Left lobe of liver (tissue), 2 donors: ENCODE results near the gene RARB. TPM values are rescaled to one million over a fixed set of nuclear protein-coding genes. Genes with fewer than 3 reads are reported as not detected.

Source experiments
- ATAC-seq: fragments of 200-7000 bp; cut with Tn5 transposase; one replicate; pipeline ENCODE4 v1.9.1; 2020; ENCODE audit warnings: mild to moderate bottlenecking, moderate library complexity
- DNase-seq: peaks from one replicate; pipeline ENCODE4 v3.0.0-alpha.2; 2020; ENCODE audit warnings: low spot score
- total RNA-seq: library from RNA; stranded (reverse); gene quantifications from one replicate; pipeline ENCODE4 v1.2.1, GENCODE V29; 2021
- donor health status: DM: no; HTN: no; CAD: no; lungs with moderate emphysema.
- donor health status: DM: no; HTN: yes; CAD: no.

Gene RARB
- total RNA-seq, 1 donor from 2014 or later = 2.2 TPM

DNA sequence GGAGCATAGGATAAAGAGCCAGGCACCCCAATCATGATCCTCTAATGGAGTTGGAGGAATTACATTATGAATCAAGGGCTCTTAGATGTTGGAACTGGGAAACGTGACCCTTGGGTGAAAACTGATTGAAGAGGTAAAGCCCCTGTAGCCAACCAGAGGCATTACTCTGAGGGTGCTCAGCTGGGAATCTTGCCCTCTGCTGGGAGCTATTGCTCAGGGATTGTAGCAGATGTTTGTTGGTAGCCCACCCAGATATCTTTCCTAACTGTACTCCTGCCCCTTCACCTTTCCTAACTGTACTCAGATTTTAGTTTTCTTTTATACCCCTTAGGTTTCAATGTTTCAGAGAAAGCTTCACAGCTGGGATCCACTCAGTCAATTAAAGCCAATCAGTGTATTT lies 74.2 kb downstream of the RARB start:
- DNase-seq = no peak

GRCh38 chr3:25503898-25504301 lies 75.8 kb downstream of the RARB start:
- no peak for ATAC-seq
- no peak for DNase-seq

More for the DNA sequence above, 74.2 kb downstream of the RARB start:
- ATAC-seq = no peak

- ATAC-seq = no peak
- no peak for DNase-seq
Observed at GRCh38 chr3:25505581-25505980, 77.5 kb downstream of the RARB start.

GRCh38 chr3:25507811-25508210 lies 79.7 kb downstream of the RARB start:
- ATAC-seq = no peak
- no peak for DNase-seq

DNA sequence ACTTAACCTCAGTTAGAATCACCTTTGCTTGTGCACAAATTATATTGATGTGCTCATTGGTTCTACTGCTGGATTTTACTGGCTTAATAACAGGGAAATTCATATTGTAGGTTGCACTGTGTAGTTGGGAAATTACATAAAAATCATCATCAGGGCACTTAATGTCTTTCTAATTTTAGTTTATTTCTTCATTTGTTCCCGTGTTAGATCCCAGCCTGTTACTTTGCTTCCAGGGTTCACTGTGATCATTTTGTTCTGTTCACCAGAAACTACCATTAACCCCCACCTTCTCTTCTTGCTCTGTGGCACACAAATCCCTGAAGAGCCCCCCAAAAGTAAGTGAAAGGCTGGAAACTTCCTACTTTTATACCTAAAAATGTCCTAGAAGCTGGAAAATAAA lies 80.4 kb downstream of the RARB start:
- no peak for DNase-seq
- ATAC-seq = no peak

DNA sequence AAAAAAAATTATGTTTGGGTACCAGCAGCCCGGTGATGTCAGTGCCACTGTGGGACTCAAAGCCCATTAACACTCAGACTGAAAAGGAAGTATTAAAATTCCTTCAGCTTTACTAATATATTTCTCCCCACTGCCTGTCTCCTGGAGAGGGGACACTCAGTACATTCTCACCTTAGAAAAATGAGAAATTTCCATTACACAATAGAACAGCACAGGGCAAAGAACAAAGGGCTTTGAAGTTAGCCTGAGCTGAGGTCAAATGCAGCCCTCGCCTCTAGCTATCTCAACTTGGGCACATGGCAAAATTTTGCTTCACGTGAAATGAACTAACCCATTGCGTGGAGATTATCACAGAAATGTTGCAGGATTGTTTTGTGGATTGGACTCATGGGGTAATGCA lies 80.8 kb downstream of the RARB start:
- ATAC-seq (no peak), DNase-seq (no peak)

GRCh38 chr3:25510797-25511196 lies 82.7 kb downstream of the RARB start:
- ATAC-seq (no peak), DNase-seq (no peak)

- no peak for ATAC-seq
- no peak for DNase-seq
Observed at GRCh38 chr3:25511972-25512721, 84.1 kb downstream of the RARB start.

GRCh38 chr3:25513642-25514266 lies 85.7 kb downstream of the RARB start:
- no peak for DNase-seq
- no peak for ATAC-seq

DNA sequence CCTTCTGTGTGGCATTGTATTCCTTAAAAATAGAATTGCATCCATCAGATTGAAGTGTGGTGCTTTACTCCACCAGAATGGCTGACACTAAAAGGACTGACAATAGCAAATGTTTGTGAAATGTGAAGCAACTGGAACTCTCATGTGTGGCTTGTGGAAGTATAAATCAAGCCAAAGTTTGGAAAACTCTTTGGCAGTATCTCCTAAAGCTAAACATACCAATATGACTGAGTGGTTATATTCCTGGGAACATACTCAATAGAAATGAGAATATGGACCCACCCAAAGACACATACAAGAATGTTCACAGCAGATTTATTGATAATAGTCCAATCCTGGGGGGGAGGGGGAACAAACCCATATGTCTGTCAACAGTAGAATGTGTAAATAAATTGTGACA lies 87.1 kb downstream of the RARB start:
- DNase-seq (no peak), ATAC-seq (no peak)

DNA sequence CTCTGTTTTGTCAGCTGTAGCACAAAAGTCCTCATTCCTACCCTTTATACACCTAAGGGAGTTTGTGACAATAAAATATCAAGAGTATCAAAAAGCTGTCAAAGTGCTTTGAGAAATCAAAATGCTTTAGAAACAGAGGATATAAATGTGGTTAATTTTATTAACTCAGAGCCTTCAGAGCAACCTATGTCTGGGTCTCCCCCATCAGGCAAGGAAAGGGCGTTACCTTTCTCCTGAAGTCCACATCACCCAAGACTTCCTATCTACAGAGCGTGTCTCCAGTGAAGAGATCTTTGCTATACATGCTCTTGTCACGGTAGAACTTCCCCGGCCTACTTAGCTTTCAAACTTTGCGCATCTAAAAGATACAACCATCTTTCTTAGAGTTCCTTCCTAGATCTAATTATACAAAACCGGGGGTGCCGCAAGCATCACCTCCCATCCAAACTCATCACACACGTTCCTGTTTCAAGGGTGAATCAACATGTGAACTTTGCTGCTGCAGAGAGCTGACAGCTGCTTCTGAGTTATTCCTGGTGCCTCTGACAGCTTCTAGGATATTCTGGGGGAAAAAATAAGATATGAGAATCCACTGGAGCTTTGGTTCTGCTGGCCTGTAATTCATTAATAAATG lies 93.0 kb downstream of the RARB start:
- ATAC-seq = no peak
- DNase-seq = no peak

GRCh38 chr3:25527336-25527735 lies 99.3 kb downstream of the RARB start:
- no peak for DNase-seq
- no peak for ATAC-seq

DNA sequence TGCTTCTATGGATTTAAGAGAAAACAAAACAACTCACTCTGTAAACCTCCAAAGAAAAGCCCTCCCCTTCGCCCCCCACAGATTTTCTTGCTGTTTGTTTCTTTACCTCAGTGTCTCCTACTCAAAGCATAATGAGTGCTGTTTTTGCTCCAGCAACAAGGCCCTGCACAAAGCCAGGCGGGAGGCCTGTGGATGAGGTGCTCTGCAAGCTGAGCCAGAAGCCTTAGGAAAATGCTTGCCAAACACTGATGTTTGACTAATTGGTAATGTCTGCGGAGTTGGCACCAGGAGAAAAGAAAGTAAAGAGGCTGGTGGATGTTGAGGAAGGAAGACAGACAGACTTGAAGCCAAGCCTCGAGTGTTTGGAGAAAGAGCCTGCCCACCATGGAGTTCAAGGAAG lies 99.7 kb downstream of the RARB start:
- ATAC-seq = no peak
- no peak for DNase-seq

DNA sequence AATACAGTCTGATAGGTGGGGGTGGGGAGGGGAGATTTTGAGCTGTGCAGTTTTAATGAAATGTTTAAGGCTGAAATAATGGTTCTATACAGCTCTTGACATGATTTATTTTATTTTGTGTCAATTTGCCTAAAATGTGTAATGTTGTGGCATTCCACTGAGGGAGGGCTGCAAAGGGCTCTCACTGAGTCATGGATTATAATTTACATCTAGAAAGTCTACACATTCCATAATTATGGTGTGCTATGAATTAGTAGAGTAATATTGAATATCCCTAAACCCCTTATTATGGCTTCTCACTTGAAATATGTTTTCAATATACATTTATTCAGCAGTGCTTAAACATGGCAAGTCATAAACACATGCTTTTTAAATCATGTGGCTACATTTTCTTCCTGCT lies 103.9 kb downstream of the RARB start:
- no peak for ATAC-seq
- no peak for DNase-seq

GRCh38 chr3:25532431-25533162 lies 104.5 kb downstream of the RARB start:
- ATAC-seq (no peak), DNase-seq (no peak)

DNA sequence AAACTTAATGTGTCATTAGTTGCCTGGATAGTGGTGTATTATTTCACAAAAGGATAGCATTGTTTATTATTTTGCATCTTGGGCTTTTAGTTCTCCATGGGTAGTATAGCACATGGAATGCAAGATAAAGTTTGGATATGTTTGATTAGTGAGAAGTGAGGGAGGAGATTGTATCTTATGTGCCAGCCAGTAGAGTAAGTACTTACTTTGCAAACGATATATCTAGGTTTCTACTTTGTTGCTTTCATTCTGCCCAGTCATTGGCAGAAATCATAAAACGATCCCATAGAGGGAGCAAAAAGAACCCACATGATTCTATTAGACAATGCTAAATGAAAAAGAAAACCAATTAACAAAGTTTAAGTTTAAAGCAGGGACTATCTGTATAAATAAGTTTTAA lies 105.3 kb downstream of the RARB start:
- no peak for DNase-seq
- no peak for ATAC-seq

- DNase-seq (no peak), ATAC-seq (no peak)
Observed at GRCh38 chr3:25534007-25534406, 105.9 kb downstream of the RARB start.

GRCh38 chr3:25536521-25537391 lies 108.7 kb downstream of the RARB start:
- no peak for ATAC-seq
- no peak for DNase-seq

DNA sequence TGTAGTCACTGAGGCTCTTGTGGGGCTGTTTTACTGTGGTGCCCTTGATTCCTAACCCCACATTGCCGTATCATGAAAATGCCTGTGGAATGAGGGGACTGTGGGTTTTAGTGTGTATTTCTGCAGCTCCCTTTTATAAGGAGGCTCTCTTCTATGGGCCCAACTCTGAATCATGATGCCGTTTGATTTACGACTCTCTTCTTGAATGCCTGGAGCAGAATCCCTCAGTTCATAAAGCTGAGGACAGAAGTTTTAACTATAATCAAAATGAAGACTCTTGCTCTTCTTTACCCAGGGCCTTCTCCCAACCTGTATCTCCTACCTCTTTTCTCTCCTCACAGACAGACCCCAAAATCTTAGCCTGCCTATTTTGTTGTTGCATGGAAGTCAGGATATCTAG lies 109.5 kb downstream of the RARB start:
- no peak for ATAC-seq
- DNase-seq = no peak

- no peak for ATAC-seq
- no peak for DNase-seq
Observed at GRCh38 chr3:25540273-25540672, 112.2 kb downstream of the RARB start.
